ENCODE data around the gene ITCH.
"Not testable (repeated sequence)": the region's sequence is repeated elsewhere in the genome, so short reads cannot be mapped to it uniquely, and the experiment has no call there.

The ITCH gene

GRCh38 chr20:34382877-34383455 lies 19.9 kb downstream of the ITCH start:
- not testable (repeated sequence) for FAIRE-seq

- FAIRE-seq: no peak
Measured at GRCh38 chr20:34385464-34385863, 22.4 kb downstream of the ITCH start.

- FAIRE-seq: no peak
Measured at GRCh38 chr20:34388000-34388399, 24.9 kb downstream of the ITCH start.

- no peak for FAIRE-seq
Measured at GRCh38 chr20:34388678-34389077, 25.6 kb downstream of the ITCH start.

GRCh38 chr20:34389206-34389953 lies 26.3 kb downstream of the ITCH start:
- FAIRE-seq: no peak

GRCh38 chr20:34389954-34390555 lies 27.0 kb downstream of the ITCH start:
- FAIRE-seq: no peak

GRCh38 chr20:34396408-34396807 lies 33.3 kb downstream of the ITCH start:
- FAIRE-seq: no peak

- FAIRE-seq: no peak
Measured at GRCh38 chr20:34397096-34397495, 34.0 kb downstream of the ITCH start.

- not testable (repeated sequence) for FAIRE-seq
Measured at GRCh38 chr20:34400776-34401175, 37.7 kb downstream of the ITCH start.

- FAIRE-seq: no peak
Measured at GRCh38 chr20:34401741-34402455, 38.8 kb downstream of the ITCH start.

- no peak for FAIRE-seq
Measured at GRCh38 chr20:34402461-34402860, 39.4 kb downstream of the ITCH start.

GRCh38 chr20:34403063-34403827 lies 40.2 kb downstream of the ITCH start:
- no peak for FAIRE-seq

GRCh38 chr20:34403908-34404307 lies 40.8 kb downstream of the ITCH start:
- FAIRE-seq: no peak

- no peak for FAIRE-seq
Measured at GRCh38 chr20:34404803-34405202, 41.7 kb downstream of the ITCH start.

GRCh38 chr20:34405247-34405651 lies 42.2 kb downstream of the ITCH start:
- FAIRE-seq: not testable (repeated sequence)

- FAIRE-seq: not testable (repeated sequence)
Measured at GRCh38 chr20:34405942-34406341, 42.9 kb downstream of the ITCH start.

GRCh38 chr20:34407962-34408474 lies 44.9 kb downstream of the ITCH start:
- no peak for FAIRE-seq

GRCh38 chr20:34410336-34410735 lies 47.3 kb downstream of the ITCH start:
- no peak for FAIRE-seq

GRCh38 chr20:34412453-34412852 lies 49.4 kb downstream of the ITCH start:
- FAIRE-seq: no peak

- FAIRE-seq: not testable (repeated sequence)
Measured at GRCh38 chr20:34414525-34414924, 51.5 kb downstream of the ITCH start.

- no peak for FAIRE-seq
Measured at GRCh38 chr20:34415079-34415478, 52.0 kb downstream of the ITCH start.

GRCh38 chr20:34420146-34420545 lies 57.1 kb downstream of the ITCH start:
- no peak for FAIRE-seq

GRCh38 chr20:34420975-34421374 lies 57.9 kb downstream of the ITCH start:
- no peak for FAIRE-seq
